ENCODE measurements around the gene MCM8.

DNA sequence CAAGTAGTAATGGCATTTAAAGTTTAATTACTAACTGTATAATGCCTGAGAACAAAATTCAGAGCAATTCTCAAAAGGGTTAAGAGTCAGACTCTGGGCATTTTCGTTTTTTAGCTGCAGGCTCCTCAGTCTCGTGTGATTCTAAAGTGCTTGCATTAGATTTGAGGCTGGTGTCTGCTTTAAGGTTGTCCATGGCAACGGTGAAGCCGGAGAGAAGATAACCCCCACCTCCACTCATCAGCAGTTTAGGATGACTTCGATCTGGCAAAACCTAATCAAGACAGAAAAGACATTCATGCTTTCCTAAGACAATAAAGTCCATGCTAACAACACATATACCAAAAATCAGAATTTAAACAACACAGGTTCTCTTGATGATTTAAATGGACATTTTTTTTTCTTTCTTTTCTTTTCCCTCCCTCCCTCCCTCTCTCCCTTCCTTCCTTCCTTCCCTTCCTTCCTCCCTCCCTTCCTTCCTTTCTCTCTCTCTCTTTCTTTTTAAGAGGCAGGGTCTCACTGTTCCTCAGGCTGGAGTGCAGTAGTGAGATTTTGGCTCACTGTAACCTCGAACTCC is 11.9 kb upstream of the MCM8 start:
- TF ChIP-seq POLR2A (IDR thresholded peaks at IDR 0.05) = no peak
- TF ChIP-seq, protein P1, sequence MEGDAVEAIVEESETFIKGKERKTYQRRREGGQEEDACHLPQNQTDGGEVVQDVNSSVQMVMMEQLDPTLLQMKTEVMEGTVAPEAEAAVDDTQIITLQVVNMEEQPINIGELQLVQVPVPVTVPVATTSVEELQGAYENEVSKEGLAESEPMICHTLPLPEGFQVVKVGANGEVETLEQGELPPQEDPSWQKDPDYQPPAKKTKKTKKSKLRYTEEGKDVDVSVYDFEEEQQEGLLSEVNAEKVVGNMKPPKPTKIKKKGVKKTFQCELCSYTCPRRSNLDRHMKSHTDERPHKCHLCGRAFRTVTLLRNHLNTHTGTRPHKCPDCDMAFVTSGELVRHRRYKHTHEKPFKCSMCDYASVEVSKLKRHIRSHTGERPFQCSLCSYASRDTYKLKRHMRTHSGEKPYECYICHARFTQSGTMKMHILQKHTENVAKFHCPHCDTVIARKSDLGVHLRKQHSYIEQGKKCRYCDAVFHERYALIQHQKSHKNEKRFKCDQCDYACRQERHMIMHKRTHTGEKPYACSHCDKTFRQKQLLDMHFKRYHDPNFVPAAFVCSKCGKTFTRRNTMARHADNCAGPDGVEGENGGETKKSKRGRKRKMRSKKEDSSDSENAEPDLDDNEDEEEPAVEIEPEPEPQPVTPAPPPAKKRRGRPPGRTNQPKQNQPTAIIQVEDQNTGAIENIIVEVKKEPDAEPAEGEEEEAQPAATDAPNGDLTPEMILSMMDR (IDR thresholded peaks at IDR 0.05) = no peak
- TF ChIP-seq POLR2AphosphoS5 (IDR thresholded peaks at IDR 0.05) = no peak

Data from gastroesophageal sphincter (tissue), 3 donors.